Esophagus squamous epithelium (tissue), 5 donors: Measurements from ENCODE around the gene FAM184B. TPM values are rescaled to one million over a fixed set of nuclear protein-coding genes. Genes with fewer than 3 reads are reported as not detected.

Experiments used
- DNase-seq: peaks from one replicate; lab custom pipeline; 2025; lab: John Stamatoyannopoulos, UW
- H3K27ac ChIP-seq, 4 donors: fragments of 200-600 bp; sonication (generic); one replicate each; pipeline ENCODE4 v1.5.1; 2016 to 2019; ENCODE audit warnings: mild to moderate bottlenecking in 1 of 4
- H3K27me3 ChIP-seq, 4 donors: fragments of 200-600 bp; sonication (generic); 1 replicate in 3 of 4; 2 replicates in 1 of 4; pipeline versions ENCODE4 v1.5.1 to v1.6.0; 2017 to 2021; ENCODE audit warnings: antibody characterized with exemption in 1 of 4
- H3K36me3 ChIP-seq, 3 donors: fragments of 200-600 bp; sonication (generic); one replicate each; pipeline ENCODE4 v1.5.1; 2016 to 2019
- H3K4me1 ChIP-seq, 3 donors: fragments of 200-600 bp; sonication (generic); one replicate each; pipeline ENCODE4 v1.5.1; 2017 to 2019
- H3K4me3 ChIP-seq, 4 donors: fragments of 200-600 bp; sonication (generic); 1 replicate in 3 of 4; 2 replicates in 1 of 4; pipeline ENCODE4 v1.5.1; 2016 to 2019; ENCODE audit warnings: mild to moderate bottlenecking in 2 of 4, moderate library complexity in 1 of 4
- H3K9me3 ChIP-seq, 3 donors: fragments of 200-600 bp; sonication (generic); one replicate each; pipeline ENCODE4 v1.5.1; 2016 to 2019
- CTCF ChIP-seq, 6 experiments: fragments of 450-650 bp in 4 of 6; fragments of 200-600 bp in 2 of 6; sonication (generic) in 2 of 6; IDR thresholded peaks; one replicate each; pipeline ENCODE4 v1.5.1; 2016 to 2019; ENCODE audit warnings: antibody characterized with exemption in 6 of 6, mild to moderate bottlenecking in 4 of 6, moderate library complexity in 4 of 6
- POLR2A ChIP-seq, 4 donors: fragments of 450-650 bp; IDR thresholded peaks; one replicate each; pipeline ENCODE4 v1.6.1; 2017; ENCODE audit warnings: antibody characterized with exemption in 4 of 4, mild to moderate bottlenecking in 4 of 4, moderate library complexity in 3 of 4
- WGBS, 2 donors: methylation state at CpG; one replicate each; pipeline ENCODE4 v1.1.5; 2018; 5-methylcytosine and 5-hydroxymethylcytosine counted together
- intact Hi-C: fragments of 100-400 bp; cut with DNase I; formaldehyde crosslinking; loops from one replicate; pipeline ENCODE4 v1.15.0; 2022
- total RNA-seq, 4 donors: library from RNA; depleted of rRNA; stranded (reverse); fragments of >200 nt; gene quantifications; one replicate each; pipeline ENCODE4 v1.1.0, GENCODE V29; 2016
- donor health status: DM: yes; HTN: yes; CAD: no.

Gene FAM184B
- total RNA-seq, 4 donors from 2014 or later = 0.18 to 0.76 (median 0.19) TPM

- H3K27me3 ChIP-seq = no peaks in the 10 kb centered on the region
- intact Hi-C loops = no loop called here
- no peaks in the 10 kb centered on the region for H3K36me3 ChIP-seq
- TF ChIP-seq POLR2A (IDR thresholded peaks at IDR 0.05) (no peak), CTCF (IDR thresholded peaks at IDR 0.05) (no peak)
- H3K27ac ChIP-seq = no peak overlapping the region
- 51 to 70% methylated on average over 4 of the region's 4 CpGs for WGBS, 2 donors
- no peaks in the 10 kb centered on the region for H3K4me1 ChIP-seq
- DNase-seq = no peak
- no peaks in the 10 kb centered on the region for H3K9me3 ChIP-seq
- H3K4me3 ChIP-seq = no peak overlapping the region
These were observed 40.7 kb downstream of the FAM184B start for GRCh38 chr4:17740702-17741101.

GRCh38 chr4:17736484-17736883 lies 44.9 kb downstream of the FAM184B start:
- Histone ChIP-seq H3K36me3 (no peaks in the 10 kb centered on the region), H3K9me3 (no peaks in the 10 kb centered on the region), H3K4me1 (no peaks in the 10 kb centered on the region), H3K27me3 (no peaks in the 10 kb centered on the region), H3K4me3 (no peak overlapping the region), H3K27ac (no peak overlapping the region)
- TF ChIP-seq POLR2A (IDR thresholded peaks at IDR 0.05) (no peak), CTCF (IDR thresholded peaks at IDR 0.05) (no peak)
- no peak for DNase-seq
- WGBS, 2 donors = 80 to 100% methylated on average over 1 of the region's 2 CpGs
- intact Hi-C loops = no loop called here

GRCh38 chr4:17726911-17727310 lies 54.5 kb downstream of the FAM184B start:
- H3K9me3 ChIP-seq = peaks cover 0 to 7% (median 0%) of the 10 kb centered on the region in 3 donors
- H3K27ac ChIP-seq = no peak overlapping the region
- no peaks in the 10 kb centered on the region for H3K36me3 ChIP-seq
- WGBS, 2 donors = 79 to 81% methylated on average over 2 of the region's 2 CpGs
- intact Hi-C loops = no loop called here
- DNase-seq = no peak
- H3K4me1 ChIP-seq = peaks cover 0 to 3% (median 0%) of the 10 kb centered on the region in 3 donors
- no peaks in the 10 kb centered on the region for H3K27me3 ChIP-seq
- TF ChIP-seq CTCF (IDR thresholded peaks at IDR 0.05) (no peak), POLR2A (IDR thresholded peaks at IDR 0.05) (no peak)
- no peak overlapping the region for H3K4me3 ChIP-seq

GRCh38 chr4:17723648-17724047 lies 57.8 kb downstream of the FAM184B start:
- Histone ChIP-seq H3K36me3 (no peaks in the 10 kb centered on the region), H3K4me3 (no peak overlapping the region), H3K27ac (no peak overlapping the region), H3K27me3 (no peaks in the 10 kb centered on the region), H3K4me1 (peaks cover 0 to 6% (median 0%) of the 10 kb centered on the region in 3 donors), H3K9me3 (peaks cover 0 to 5% (median 0%) of the 10 kb centered on the region in 3 donors)
- intact Hi-C loops = no loop called here
- no peak for DNase-seq
- TF ChIP-seq POLR2A (IDR thresholded peaks at IDR 0.05) = no peak
- 86 to 96% methylated on average over 6 of the region's 7 CpGs for WGBS, 2 donors

GRCh38 chr4:17722356-17722700 lies 59.1 kb downstream of the FAM184B start:
- no peaks in the 10 kb centered on the region for H3K27me3 ChIP-seq
- DNase-seq = no peak
- WGBS, 2 donors = 68 to 79% methylated on average over 3 of the region's 3 CpGs
- H3K4me1 ChIP-seq = peaks cover 0 to 6% (median 0%) of the 10 kb centered on the region in 3 donors
- no peaks in the 10 kb centered on the region for H3K36me3 ChIP-seq
- H3K9me3 ChIP-seq = no peaks in the 10 kb centered on the region
- H3K27ac ChIP-seq = no peak overlapping the region
- no peak for TF ChIP-seq POLR2A (IDR thresholded peaks at IDR 0.05)
- TF ChIP-seq CTCF (IDR thresholded peaks at IDR 0.05) = no peak
- H3K4me3 ChIP-seq = no peak overlapping the region
- intact Hi-C loops = no loop called here
